ENCODE measurements around the gene STS.

DNA sequence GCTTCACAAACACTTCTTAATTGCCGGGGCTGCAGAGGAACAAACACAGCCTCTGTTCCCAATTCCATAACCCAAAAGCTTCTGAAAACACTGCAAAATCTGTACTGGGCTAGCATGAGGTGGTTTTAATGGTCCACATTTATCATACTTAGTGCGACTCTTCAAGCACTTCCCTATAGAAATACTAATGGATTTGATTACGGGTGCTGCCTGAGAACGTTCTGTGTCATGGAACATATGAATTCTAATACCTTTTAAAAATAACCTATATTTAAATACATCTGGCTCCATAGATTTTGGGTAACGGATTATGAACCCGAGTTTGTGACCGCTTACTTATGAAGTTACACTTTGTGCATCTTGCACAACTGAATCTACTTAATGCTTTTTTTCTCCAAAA, 35.4 kb upstream of the STS start:
- TF ChIP-seq POLR2A (IDR thresholded peaks at IDR 0.05), result no peak
- TF ChIP-seq, protein P1, sequence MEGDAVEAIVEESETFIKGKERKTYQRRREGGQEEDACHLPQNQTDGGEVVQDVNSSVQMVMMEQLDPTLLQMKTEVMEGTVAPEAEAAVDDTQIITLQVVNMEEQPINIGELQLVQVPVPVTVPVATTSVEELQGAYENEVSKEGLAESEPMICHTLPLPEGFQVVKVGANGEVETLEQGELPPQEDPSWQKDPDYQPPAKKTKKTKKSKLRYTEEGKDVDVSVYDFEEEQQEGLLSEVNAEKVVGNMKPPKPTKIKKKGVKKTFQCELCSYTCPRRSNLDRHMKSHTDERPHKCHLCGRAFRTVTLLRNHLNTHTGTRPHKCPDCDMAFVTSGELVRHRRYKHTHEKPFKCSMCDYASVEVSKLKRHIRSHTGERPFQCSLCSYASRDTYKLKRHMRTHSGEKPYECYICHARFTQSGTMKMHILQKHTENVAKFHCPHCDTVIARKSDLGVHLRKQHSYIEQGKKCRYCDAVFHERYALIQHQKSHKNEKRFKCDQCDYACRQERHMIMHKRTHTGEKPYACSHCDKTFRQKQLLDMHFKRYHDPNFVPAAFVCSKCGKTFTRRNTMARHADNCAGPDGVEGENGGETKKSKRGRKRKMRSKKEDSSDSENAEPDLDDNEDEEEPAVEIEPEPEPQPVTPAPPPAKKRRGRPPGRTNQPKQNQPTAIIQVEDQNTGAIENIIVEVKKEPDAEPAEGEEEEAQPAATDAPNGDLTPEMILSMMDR (IDR thresholded peaks at IDR 0.05), result no peak
- TF ChIP-seq POLR2AphosphoS5 (IDR thresholded peaks at IDR 0.05), result no peak

Measured in transverse colon (tissue), 4 donors.